GM19240 (cell line): ENCODE measurements around the gene TMCO4.

Experiments used
- DNase-seq: peaks from one replicate; pipeline ENCODE4 v3.0.0; 2011; ENCODE audit warnings: low spot score; ENCODE audit not compliant: insufficient read length

The TMCO4 gene

GRCh38 chr1:19776287-19776686, 23.4 kb downstream of the TMCO4 start:
- no peak for DNase-seq

- DNase-seq, result no peak
These were observed 23.9 kb downstream of the TMCO4 start for GRCh38 chr1:19775831-19776230.

DNA sequence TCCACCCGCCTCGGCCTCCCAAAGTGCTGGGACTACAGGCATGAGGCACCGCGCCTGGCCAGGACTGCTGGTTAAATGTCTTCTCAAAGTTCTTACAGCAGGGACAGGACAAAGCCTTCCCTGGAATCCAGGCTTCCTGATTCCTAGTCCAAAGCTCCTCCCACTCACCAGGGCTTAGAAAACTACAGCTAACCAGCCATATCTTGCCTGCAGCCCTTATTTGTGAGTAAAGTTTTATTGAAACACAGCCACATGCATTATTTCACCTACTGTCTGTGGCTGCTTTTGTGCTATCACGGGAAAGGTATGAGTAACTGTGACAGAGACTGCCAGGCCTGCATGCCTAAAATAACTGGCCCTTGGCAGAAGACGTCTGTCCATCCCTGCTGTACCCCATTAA, 24.4 kb downstream of the TMCO4 start:
- DNase-seq, result no peak

GRCh38 chr1:19774180-19774785, 25.4 kb downstream of the TMCO4 start:
- DNase-seq, result no peak

DNA sequence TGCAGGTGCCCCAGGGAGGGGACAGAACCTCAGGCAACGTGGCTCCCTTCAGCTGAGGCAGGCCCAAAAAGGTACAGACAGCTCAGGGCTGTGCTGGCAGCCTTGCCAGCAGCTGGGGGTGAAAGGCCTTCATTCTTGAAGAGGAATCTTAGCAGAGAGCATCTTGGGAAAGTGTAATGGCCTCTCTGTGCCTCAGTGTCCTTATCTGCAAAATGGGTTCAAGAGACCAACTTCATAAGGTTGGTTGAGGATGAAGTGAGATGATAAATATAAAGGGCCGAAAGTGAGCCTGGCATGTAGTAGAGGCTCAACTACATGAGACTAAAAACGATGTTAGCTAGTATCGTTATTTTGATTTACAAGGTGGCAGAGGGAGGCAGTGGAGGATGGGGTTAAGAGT, 26.2 kb downstream of the TMCO4 start:
- DNase-seq, result no peak

DNA sequence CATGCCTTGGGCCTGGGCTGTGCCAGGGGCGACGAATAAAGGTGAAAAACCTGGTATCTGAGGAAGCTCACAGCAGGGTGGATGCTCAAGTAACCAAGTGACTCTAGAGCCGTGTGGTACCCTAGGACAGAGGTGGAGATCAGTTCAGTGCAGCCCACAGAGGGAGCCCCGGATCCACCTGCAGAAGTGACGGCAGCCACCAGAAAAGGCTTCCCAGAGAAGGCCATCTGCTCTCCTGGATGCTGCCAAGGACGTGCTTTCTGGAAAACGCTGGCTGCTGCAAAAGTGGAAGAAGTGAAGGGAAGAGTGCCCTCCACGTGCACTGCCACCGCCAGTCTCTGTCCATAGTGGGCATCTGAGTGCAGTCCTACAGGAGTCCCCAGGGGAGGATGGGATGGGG, 27.7 kb downstream of the TMCO4 start:
- no peak for DNase-seq

GRCh38 chr1:19771350-19771749, 28.4 kb downstream of the TMCO4 start:
- DNase-seq, result no peak

DNA sequence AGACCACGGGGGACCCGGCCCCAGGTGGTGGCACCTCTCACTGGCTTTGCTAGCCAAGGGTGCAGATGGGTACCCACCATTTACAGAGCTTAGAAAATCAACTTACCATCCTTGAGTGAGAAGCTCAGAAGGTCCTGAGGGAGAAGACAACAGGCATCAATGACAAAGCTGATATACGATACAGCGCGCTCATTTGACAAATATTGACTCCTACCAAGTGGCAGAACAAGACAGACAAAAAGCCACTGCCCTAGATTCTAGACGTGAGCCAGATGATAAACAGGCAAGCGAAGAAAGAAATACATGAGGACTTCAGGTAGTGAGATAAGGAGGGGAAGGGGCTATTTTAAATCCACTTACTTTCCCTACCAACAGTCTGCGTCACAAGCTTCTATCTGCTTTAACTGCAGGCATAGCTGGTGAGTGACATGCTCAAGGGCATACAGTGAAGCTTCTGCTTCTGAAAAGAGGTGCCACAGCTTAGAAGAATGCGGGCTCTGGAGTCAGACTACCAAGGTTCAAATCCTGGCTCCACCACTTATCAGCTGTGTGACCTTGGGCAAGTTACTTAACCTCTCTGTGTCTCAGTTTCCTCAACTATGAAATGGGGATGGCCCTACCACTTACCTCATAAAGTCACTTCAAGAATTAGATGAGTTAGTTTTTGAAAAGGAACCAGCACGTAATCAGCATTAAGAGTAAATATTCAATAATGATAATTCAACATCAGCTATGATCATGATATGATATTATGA, 29.1 kb downstream of the TMCO4 start:
- no peak for DNase-seq

DNA sequence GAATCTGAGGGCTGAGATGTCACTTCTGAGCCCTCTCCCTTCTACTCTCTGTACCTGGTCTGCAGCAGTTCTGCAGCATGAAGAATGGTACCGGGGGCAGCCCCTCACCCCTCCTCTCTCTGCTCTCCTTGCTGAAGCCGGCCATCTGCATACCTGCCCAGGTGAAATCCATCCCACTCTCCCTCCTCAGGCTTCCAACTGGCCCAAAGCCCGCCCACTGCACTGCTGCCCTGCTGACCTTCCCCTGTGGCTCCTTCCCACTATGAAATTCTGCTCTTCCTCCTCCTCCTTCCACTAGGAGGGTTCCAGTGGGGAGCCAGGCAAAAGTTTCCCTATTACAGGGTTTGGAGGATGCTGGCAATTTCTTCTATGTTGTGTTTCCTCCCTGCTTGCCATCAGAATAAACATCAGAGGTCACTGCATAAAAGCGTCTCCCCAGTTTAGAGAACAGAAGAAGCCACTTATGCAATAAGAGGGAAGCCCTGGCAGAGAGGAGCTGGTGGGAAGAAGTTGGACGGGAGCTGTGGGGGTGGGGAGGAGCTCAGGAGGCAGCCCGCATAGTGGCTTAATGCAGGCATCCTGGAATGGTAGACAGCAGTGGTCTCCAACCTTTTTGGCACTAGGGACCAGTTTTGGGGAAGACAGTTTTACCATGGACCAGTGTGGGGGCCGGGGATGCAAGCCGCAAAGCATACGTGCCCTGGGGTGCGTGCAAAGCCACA, 30.3 kb downstream of the TMCO4 start:
- no peak for DNase-seq

DNA sequence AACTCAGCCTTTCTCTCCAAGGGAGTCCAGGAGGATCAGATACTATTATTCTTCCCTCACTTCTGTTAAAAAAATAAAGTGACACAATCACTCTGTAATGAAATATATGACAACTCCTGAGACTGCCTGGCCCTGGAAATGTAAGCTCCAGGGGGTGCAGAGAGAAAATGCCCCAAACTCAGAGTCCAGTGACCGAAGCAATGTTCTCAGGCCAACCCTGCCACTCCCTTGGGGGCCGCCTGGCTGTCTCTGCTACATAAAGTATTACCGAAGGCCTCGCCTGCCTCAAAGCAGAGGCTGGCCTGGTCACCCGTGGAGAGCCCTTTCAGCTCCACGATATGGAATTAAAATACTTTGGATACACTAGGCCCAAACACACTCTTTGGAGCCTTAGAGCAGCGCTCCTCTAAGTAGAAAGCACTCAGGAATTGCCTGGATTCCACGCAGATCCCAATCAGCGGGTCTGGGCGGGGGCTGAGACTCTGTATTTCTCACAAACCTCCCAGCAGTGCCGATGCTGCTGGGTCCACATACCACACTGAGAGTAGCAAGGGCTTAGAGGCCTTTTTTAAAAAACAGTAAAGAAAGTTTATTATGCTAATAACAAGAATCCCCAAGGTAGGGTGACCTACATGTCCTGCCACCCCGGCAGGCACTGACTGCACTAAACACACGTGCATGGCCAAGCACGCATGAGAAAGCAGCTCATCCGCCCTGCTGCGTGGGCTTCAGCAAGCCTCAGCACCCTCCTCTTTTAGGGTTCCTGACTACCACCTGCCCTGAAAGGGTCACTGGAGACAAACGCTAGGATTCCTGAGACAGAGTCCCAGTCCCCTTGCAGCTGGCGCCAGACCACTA, 31.1 kb downstream of the TMCO4 start:
- DNase-seq, result no peak

DNA sequence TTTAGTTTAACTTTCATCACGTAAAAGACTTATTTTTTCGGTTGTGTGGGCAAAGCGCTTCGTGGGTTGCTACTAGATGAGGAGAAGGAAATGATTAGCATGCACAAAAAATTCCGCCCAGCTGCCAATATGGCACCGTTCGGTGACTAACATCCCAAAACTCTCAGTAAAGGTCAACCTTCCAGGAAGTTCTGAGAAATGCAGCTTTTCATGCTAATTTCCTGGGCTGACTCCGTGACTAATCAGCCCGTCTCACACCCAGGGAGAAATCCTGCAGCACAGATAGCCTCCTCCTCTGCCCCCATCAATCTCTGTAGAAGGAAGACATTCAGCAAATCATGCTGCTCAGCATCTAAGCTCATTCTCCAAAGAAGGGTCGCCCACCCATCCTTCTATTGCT, 34.1 kb downstream of the TMCO4 start:
- DNase-seq, result no peak

- no peak for DNase-seq
These were observed 34.9 kb downstream of the TMCO4 start for GRCh38 chr1:19764848-19765247.

- peak; percentile 43 for DNase-seq
These were observed 37.4 kb downstream of the TMCO4 start for GRCh38 chr1:19762175-19762779.

- DNase-seq, result no peak
These were observed 40.0 kb downstream of the TMCO4 start for GRCh38 chr1:19759740-19760089.

GRCh38 chr1:19758227-19758830, 41.4 kb downstream of the TMCO4 start:
- no peak for DNase-seq

- DNase-seq, result no peak
These were observed 42.1 kb downstream of the TMCO4 start for GRCh38 chr1:19757641-19758040.

GRCh38 chr1:19756480-19756879, 43.2 kb downstream of the TMCO4 start:
- no peak for DNase-seq

GRCh38 chr1:19754482-19754881, 45.2 kb downstream of the TMCO4 start:
- DNase-seq, result no peak

DNA sequence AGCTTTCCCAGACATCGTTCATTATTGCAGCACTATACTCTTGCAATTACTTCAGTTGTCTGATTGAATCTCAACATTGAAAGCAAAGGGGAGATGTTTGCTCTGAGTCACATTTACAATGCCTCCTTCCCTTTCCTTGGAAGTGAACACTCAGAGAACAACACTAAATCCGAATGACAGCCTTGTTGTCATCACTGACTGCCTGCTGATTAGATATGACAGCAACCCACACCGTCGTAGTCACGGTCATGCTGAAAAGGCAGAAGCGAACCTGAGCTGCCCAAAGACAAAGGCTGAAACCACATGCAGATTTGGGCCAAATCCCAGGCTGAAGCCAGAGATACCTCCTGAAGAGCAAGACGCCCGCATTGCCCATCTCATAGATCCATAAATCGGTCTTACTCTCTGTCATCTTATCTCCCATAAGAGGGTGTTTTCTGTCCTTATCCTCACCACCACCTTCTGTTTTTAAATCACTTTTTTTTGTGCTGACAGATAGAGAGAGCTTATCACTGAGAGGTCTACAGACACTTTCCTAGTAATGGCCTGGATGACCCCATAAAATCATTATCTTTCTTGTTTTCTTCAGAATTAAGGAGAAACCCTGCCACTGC, 47.5 kb downstream of the TMCO4 start:
- DNase-seq, result no peak

DNA sequence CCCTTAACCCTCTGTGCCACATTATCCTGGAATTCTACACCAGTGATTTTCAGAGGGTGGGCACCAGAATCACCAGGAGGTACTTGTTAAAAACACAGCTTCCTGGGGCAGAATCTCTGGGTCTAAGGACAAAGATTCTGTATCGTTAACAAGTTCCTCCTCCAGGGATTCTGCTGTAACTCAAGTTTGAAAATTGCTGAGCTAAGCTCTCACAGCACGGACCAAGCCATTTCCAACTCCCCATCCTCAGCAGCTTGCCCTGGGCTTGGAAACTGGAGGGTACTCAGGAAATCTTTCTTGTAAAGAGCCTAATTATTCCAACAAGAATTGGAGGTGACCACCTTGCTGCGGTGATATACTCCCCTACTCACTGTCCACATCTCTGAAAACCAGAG, 48.8 kb downstream of the TMCO4 start:
- DNase-seq, result no peak
